ENCODE data around the gene CDH13.

Gene CDH13

GRCh38 chr16:83579027-83579426, 952.3 kb downstream of the CDH13 start:
- no peaks in the 10 kb centered on the region for H3K4me1 ChIP-seq (ENCODE audit: control insufficient read depth, insufficient read depth, low read length)
- no peaks in the 10 kb centered on the region for H3K27me3 ChIP-seq (ENCODE audit: control insufficient read depth, insufficient read depth, low read length)
- H3K36me3 ChIP-seq (ENCODE audit: control insufficient read depth, insufficient read depth, low read length) = no peaks in the 10 kb centered on the region
- no peak overlapping the region for H3K9ac ChIP-seq (ENCODE audit: low read length)
- no peaks in the 10 kb centered on the region for H3K9me3 ChIP-seq (ENCODE audit: control insufficient read depth, low read length)
- no peak overlapping the region for H3K4me3 ChIP-seq (ENCODE audit: low read length)

- H3K4me1 ChIP-seq (ENCODE audit: control insufficient read depth, insufficient read depth, low read length) = no peaks in the 10 kb centered on the region
- no peaks in the 10 kb centered on the region for H3K36me3 ChIP-seq (ENCODE audit: control insufficient read depth, insufficient read depth, low read length)
- H3K27me3 ChIP-seq (ENCODE audit: control insufficient read depth, insufficient read depth, low read length) = no peaks in the 10 kb centered on the region
- no peak overlapping the region for H3K4me3 ChIP-seq (ENCODE audit: low read length)
- H3K9me3 ChIP-seq (ENCODE audit: control insufficient read depth, low read length) = no peaks in the 10 kb centered on the region
- H3K9ac ChIP-seq (ENCODE audit: low read length) = no peak overlapping the region
Observed at GRCh38 chr16:83579436-83579835, 952.7 kb downstream of the CDH13 start.

- Histone ChIP-seq H3K27me3 (ENCODE audit: control insufficient read depth, insufficient read depth, low read length) (no peaks in the 10 kb centered on the region), H3K9ac (ENCODE audit: low read length) (no peak overlapping the region), H3K36me3 (ENCODE audit: control insufficient read depth, insufficient read depth, low read length) (no peaks in the 10 kb centered on the region), H3K4me1 (ENCODE audit: control insufficient read depth, insufficient read depth, low read length) (no peaks in the 10 kb centered on the region), H3K4me3 (ENCODE audit: low read length) (no peak overlapping the region), H3K9me3 (ENCODE audit: control insufficient read depth, low read length) (no peaks in the 10 kb centered on the region)
Observed at GRCh38 chr16:83581082-83581481, 954.3 kb downstream of the CDH13 start.

GRCh38 chr16:83581994-83582747, 955.4 kb downstream of the CDH13 start:
- no peaks in the 10 kb centered on the region for H3K36me3 ChIP-seq (ENCODE audit: control insufficient read depth, insufficient read depth, low read length)
- no peak overlapping the region for H3K4me3 ChIP-seq (ENCODE audit: low read length)
- no peak overlapping the region for H3K9ac ChIP-seq (ENCODE audit: low read length)
- H3K27me3 ChIP-seq (ENCODE audit: control insufficient read depth, insufficient read depth, low read length) = no peaks in the 10 kb centered on the region
- H3K9me3 ChIP-seq (ENCODE audit: control insufficient read depth, low read length) = no peaks in the 10 kb centered on the region
- H3K4me1 ChIP-seq (ENCODE audit: control insufficient read depth, insufficient read depth, low read length) = no peaks in the 10 kb centered on the region

GRCh38 chr16:83586036-83586435, 959.3 kb downstream of the CDH13 start:
- no peaks in the 10 kb centered on the region for H3K9me3 ChIP-seq (ENCODE audit: control insufficient read depth, low read length)
- H3K4me3 ChIP-seq (ENCODE audit: low read length) = no peak overlapping the region
- no peaks in the 10 kb centered on the region for H3K4me1 ChIP-seq (ENCODE audit: control insufficient read depth, insufficient read depth, low read length)
- no peak overlapping the region for H3K9ac ChIP-seq (ENCODE audit: low read length)
- no peaks in the 10 kb centered on the region for H3K27me3 ChIP-seq (ENCODE audit: control insufficient read depth, insufficient read depth, low read length)
- H3K36me3 ChIP-seq (ENCODE audit: control insufficient read depth, insufficient read depth, low read length) = no peaks in the 10 kb centered on the region

- H3K9me3 ChIP-seq (ENCODE audit: control insufficient read depth, low read length) = no peaks in the 10 kb centered on the region
- H3K4me3 ChIP-seq (ENCODE audit: low read length) = no peak overlapping the region
Observed at GRCh38 chr16:83586461-83587200, 959.9 kb downstream of the CDH13 start.

GRCh38 chr16:83587201-83587600, 960.4 kb downstream of the CDH13 start:
- Histone ChIP-seq H3K27me3 (ENCODE audit: control insufficient read depth, insufficient read depth, low read length) (no peaks in the 10 kb centered on the region), H3K4me3 (ENCODE audit: low read length) (no peak overlapping the region), H3K9ac (ENCODE audit: low read length) (no peak overlapping the region), H3K4me1 (ENCODE audit: control insufficient read depth, insufficient read depth, low read length) (no peaks in the 10 kb centered on the region), H3K36me3 (ENCODE audit: control insufficient read depth, insufficient read depth, low read length) (no peaks in the 10 kb centered on the region), H3K9me3 (ENCODE audit: control insufficient read depth, low read length) (no peaks in the 10 kb centered on the region)

More at GRCh38 chr16:83586461-83587200, 959.9 kb downstream of the CDH13 start:
- H3K36me3 ChIP-seq (ENCODE audit: control insufficient read depth, insufficient read depth, low read length) = no peaks in the 10 kb centered on the region
- no peak overlapping the region for H3K9ac ChIP-seq (ENCODE audit: low read length)
- H3K27me3 ChIP-seq (ENCODE audit: control insufficient read depth, insufficient read depth, low read length) = no peaks in the 10 kb centered on the region
- H3K4me1 ChIP-seq (ENCODE audit: control insufficient read depth, insufficient read depth, low read length) = no peaks in the 10 kb centered on the region

- H3K36me3 ChIP-seq (ENCODE audit: control insufficient read depth, insufficient read depth, low read length) = no peaks in the 10 kb centered on the region
- H3K4me1 ChIP-seq (ENCODE audit: control insufficient read depth, insufficient read depth, low read length) = no peaks in the 10 kb centered on the region
- H3K4me3 ChIP-seq (ENCODE audit: low read length) = no peak overlapping the region
- H3K27me3 ChIP-seq (ENCODE audit: control insufficient read depth, insufficient read depth, low read length) = no peaks in the 10 kb centered on the region
- no peaks in the 10 kb centered on the region for H3K9me3 ChIP-seq (ENCODE audit: control insufficient read depth, low read length)
- no peak overlapping the region for H3K9ac ChIP-seq (ENCODE audit: low read length)
Observed at GRCh38 chr16:83588070-83588469, 961.3 kb downstream of the CDH13 start.

GRCh38 chr16:83589576-83589975, 962.8 kb downstream of the CDH13 start:
- H3K9me3 ChIP-seq (ENCODE audit: control insufficient read depth, low read length) = no peaks in the 10 kb centered on the region
- no peaks in the 10 kb centered on the region for H3K27me3 ChIP-seq (ENCODE audit: control insufficient read depth, insufficient read depth, low read length)
- no peak overlapping the region for H3K9ac ChIP-seq (ENCODE audit: low read length)
- no peaks in the 10 kb centered on the region for H3K4me1 ChIP-seq (ENCODE audit: control insufficient read depth, insufficient read depth, low read length)
- H3K36me3 ChIP-seq (ENCODE audit: control insufficient read depth, insufficient read depth, low read length) = no peaks in the 10 kb centered on the region
- H3K4me3 ChIP-seq (ENCODE audit: low read length) = no peak overlapping the region

GRCh38 chr16:83592778-83593177, 966.0 kb downstream of the CDH13 start:
- Histone ChIP-seq H3K4me3 (ENCODE audit: low read length) (no peak overlapping the region), H3K4me1 (ENCODE audit: control insufficient read depth, insufficient read depth, low read length) (no peaks in the 10 kb centered on the region), H3K9me3 (ENCODE audit: control insufficient read depth, low read length) (no peaks in the 10 kb centered on the region), H3K9ac (ENCODE audit: low read length) (no peak overlapping the region), H3K27me3 (ENCODE audit: control insufficient read depth, insufficient read depth, low read length) (no peaks in the 10 kb centered on the region), H3K36me3 (ENCODE audit: control insufficient read depth, insufficient read depth, low read length) (no peaks in the 10 kb centered on the region)

GRCh38 chr16:83599789-83600462, 973.2 kb downstream of the CDH13 start:
- H3K4me3 ChIP-seq (ENCODE audit: low read length) = no peak overlapping the region
- no peaks in the 10 kb centered on the region for H3K36me3 ChIP-seq (ENCODE audit: control insufficient read depth, insufficient read depth, low read length)
- no peaks in the 10 kb centered on the region for H3K9me3 ChIP-seq (ENCODE audit: control insufficient read depth, low read length)
- H3K27me3 ChIP-seq (ENCODE audit: control insufficient read depth, insufficient read depth, low read length) = no peaks in the 10 kb centered on the region
- no peaks in the 10 kb centered on the region for H3K4me1 ChIP-seq (ENCODE audit: control insufficient read depth, insufficient read depth, low read length)
- no peak overlapping the region for H3K9ac ChIP-seq (ENCODE audit: low read length)

All from mucosa of stomach (tissue), 1 donor.